ENCODE data around the gene ARHGEF7.

ARHGEF7 gene

GRCh38 chr13:111203736-111204389 is 88.8 kb downstream of the ARHGEF7 start:
- no peak for DNase-seq

GRCh38 chr13:111204438-111205177 is 89.5 kb downstream of the ARHGEF7 start:
- DNase-seq = no peak

- no peak for DNase-seq
Observed at GRCh38 chr13:111206148-111206547, 91.0 kb downstream of the ARHGEF7 start.

GRCh38 chr13:111209613-111210012 is 94.5 kb downstream of the ARHGEF7 start:
- DNase-seq = no peak

DNA sequence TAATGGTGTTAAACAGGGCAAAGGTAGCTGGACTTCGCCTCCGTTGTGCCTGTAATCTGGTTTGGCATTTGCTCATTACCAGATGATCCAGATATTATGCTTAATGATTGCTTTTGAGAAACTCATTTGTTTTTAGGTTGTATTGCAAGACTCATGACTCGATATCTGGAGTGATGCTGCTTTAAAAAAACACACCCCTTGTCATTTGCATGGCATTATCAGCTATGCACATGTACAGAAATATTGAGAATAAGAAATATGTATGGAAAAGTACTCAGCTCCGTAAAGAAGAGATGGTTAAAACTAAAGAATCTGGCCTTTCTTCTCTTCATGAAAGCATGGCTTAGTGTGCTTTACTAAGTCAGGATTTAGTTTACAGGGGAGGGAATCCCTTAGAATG is 95.0 kb downstream of the ARHGEF7 start:
- DNase-seq = no peak

GRCh38 chr13:111210544-111211469 is 95.7 kb downstream of the ARHGEF7 start:
- DNase-seq = no peak

GRCh38 chr13:111211789-111212516 is 96.8 kb downstream of the ARHGEF7 start:
- no peak for DNase-seq

GRCh38 chr13:111212517-111212873 is 97.4 kb downstream of the ARHGEF7 start:
- DNase-seq = no peak

DNA sequence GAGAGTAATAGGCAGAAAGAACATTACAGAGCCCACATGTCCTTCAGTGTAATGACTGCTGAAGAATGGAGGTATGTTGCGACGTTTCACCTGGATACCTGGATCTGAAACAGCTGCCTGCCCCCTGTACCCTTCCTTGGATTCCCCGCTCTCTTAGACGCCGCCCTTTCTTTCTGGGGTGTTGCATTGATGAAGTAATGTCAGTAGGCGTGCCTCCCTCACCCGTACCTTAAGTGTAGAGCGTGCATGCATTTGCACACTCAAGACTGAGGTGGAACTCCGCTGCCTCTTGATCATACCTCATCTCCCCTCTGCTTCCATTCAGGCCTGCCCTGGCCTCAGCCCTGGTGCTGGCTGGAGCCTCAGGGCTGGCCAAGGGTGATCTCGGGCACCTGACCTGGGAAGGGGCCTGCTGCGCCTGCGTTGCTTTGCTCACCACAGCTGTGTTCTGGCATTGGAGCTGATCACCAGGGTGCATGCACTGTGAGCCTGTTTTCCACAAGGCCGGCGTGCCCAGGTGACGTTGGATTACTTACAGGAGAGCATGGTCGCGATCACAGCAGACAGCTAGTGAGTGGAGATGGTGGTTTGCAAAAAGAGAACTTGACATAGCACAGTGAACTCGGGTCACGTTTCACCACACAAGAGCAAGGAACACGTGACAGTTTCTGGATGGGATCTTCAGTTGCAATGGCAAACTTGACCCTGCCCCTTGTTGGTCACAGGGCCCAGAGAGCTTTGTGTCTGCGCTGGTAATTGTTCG is 99.0 kb downstream of the ARHGEF7 start:
- DNase-seq = no peak

- DNase-seq = no peak
Observed at GRCh38 chr13:111215081-111216047, 100.3 kb downstream of the ARHGEF7 start.

- peak; percentile 10 to 31 for DNase-seq
Observed at GRCh38 chr13:111216166-111216960, 101.3 kb downstream of the ARHGEF7 start.

GRCh38 chr13:111217641-111218040 is 102.5 kb downstream of the ARHGEF7 start:
- DNase-seq = no peak

GRCh38 chr13:111219280-111219679 is 104.2 kb downstream of the ARHGEF7 start:
- DNase-seq = no peak

DNA sequence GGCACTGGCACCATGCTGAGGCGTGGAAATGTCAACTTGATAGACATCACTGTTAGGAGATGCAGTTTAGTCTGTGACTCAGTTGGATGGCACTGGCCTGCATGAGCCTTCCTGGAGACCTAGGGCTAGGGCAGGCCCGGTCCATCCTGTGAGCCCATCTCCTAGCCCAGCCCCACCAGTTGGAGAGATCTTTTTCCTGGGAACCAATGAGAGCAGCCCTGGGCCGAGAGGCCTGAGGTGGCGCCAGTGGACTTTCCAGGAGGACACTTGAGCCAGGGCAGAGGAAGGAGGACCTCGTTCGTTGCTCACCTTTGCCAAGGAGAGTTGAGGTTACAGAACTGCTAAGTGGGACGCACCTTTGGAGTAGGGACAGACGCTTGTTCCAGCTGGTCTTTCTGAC is 104.8 kb downstream of the ARHGEF7 start:
- DNase-seq = no peak

GRCh38 chr13:111225166-111225565 is 110.1 kb downstream of the ARHGEF7 start:
- DNase-seq = no peak

DNA sequence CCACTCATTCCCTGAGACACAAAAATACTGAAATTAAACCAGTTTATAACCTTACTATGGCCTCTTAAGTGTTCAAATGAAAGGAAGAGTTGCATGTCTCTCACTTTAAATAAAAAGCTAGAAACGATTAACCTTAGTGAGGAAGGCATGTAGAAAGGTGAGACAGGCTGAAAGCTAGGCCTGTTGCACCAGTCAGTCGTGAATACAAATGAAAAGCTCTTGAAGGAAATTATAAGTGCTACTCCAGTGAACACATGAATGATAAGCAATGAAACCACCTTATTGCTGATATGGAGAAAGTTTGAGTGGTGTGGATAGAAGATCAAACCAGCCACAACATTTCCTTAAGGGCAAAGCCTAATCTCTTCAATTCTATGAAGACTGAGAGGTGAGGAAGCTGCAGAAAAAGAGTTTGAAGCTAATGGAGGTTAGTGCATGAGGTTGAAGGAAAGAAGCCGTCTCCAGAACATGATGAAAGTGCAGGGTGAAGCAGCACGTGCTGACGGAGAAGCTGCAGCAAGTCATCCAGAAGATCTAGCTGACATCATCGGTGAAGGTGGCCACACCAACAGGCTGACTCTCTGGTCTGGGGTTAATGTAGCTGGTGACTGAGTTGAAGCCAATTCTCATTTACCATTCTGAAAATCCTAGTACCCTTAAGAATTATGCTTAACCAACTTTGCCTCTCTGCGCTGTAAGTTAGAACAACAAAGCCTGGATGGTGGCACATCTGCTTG is 110.9 kb downstream of the ARHGEF7 start:
- no peak for DNase-seq

GRCh38 chr13:111227405-111227804 is 112.3 kb downstream of the ARHGEF7 start:
- DNase-seq = no peak

DNA sequence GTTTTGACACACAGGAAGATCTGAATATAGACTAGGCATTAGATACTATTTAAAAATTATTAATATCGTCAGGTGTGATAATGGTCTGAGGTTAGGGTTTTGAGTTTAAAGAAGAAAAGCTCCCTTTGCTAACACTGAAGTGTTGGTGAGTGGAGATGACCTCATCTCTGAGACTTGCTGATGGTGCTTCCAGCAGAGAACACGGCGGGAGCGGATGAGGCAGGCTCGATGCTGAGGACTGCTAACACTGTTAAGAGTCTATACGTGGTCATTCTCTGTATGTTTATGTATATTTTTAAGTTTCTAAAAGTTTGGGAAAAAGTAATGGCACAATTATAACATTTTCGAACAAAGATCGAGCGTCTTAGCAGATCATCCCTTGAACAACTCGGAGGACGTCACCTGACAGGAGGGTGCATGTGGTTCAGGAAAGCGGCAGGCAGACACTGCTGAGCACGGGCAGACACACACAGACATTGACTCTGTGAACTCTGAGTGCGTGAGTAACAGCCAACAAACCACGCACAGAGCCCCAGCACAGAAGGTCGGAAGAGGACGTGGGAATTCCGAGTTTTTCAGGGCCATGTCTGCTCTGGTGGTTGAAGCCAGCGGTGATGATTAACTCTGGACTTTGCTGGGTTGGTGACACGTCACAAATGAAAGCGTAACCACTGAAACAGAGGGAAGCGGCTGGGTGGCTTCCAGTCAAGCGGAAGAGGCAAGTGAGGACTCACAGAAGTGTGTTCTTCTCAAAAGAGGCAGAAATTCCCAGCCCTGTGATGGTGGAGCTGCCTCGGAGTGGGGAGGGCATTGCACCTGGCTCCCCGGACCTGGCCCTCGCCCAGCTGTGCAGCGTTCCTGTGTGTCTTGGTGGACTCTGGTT is 113.4 kb downstream of the ARHGEF7 start:
- no peak for DNase-seq
